Stomach (tissue), 4 donors: ENCODE results near the gene ARID1B.

ENCODE experiments used
- CTCF ChIP-seq, 7 experiments: fragments of 450-650 bp in 4 of 7; fragments of 200-600 bp in 3 of 7; sonication (generic) in 3 of 7; IDR thresholded peaks; one replicate each; pipeline ENCODE4 v1.5.1; 2016 to 2019; ENCODE audit warnings: antibody characterized with exemption in 7 of 7, control low read depth in 2 of 7, mild to moderate bottlenecking in 1 of 7
- POLR2A ChIP-seq, 4 donors: fragments of 450-650 bp; IDR thresholded peaks; one replicate each; pipeline ENCODE4 v1.6.1; 2016; ENCODE audit warnings: antibody characterized with exemption in 4 of 4, control low read depth in 2 of 4, mild to moderate bottlenecking in 1 of 4, moderate library complexity in 1 of 4
- POLR2AphosphoS5 ChIP-seq, 3 donors: sonication (generic); formaldehyde crosslinking; IDR thresholded peaks; one replicate each; pipeline ENCODE4 v1.6.1; 2016; ENCODE audit warnings: antibody characterized with exemption in 3 of 3

GRCh38 chr6:156878681-156879080, 101.5 kb downstream of the ARID1B start:
- TF ChIP-seq CTCF (IDR thresholded peaks at IDR 0.05) (no peak), POLR2A (IDR thresholded peaks at IDR 0.05) (no peak), POLR2AphosphoS5 (IDR thresholded peaks at IDR 0.05) (no peak)
